Uterus (tissue), 4 donors: Measurements from ENCODE around the gene MAPKAPK3. TPM values are rescaled to one million over a fixed set of nuclear protein-coding genes. Genes with fewer than 3 reads are reported as not detected.

Experiments
- DNase-seq, 2 donors: peaks; one replicate each; pipeline ENCODE4 v3.0.0-alpha.2; 2019 to 2020
- H3K27ac ChIP-seq, 2 donors: fragments of 200-600 bp; sonication (generic); 1 replicate in 1 of 2; 2 replicates in 1 of 2; pipeline ENCODE4 v1.5.1; 2016 to 2018
- H3K27me3 ChIP-seq, 2 donors: fragments of 200-600 bp; sonication (generic); one replicate each; pipeline ENCODE4 v1.5.1; 2018 to 2019; ENCODE audit warnings: control low read depth in 1 of 2
- H3K36me3 ChIP-seq, 2 donors: fragments of 200-600 bp; sonication (generic); one replicate each; pipeline ENCODE4 v1.5.1; 2019; ENCODE audit warnings: control low read depth in 1 of 2
- H3K4me1 ChIP-seq, 2 donors: fragments of 200-600 bp; sonication (generic); one replicate each; pipeline ENCODE4 v1.5.1; 2018 to 2019; ENCODE audit warnings: control low read depth in 1 of 2
- H3K4me3 ChIP-seq, 2 donors: fragments of 200-600 bp; sonication (generic); 1 replicate in 1 of 2; 2 replicates in 1 of 2; pipeline ENCODE4 v1.5.1; 2018 to 2019; ENCODE audit warnings: mild to moderate bottlenecking in 1 of 2
- H3K9me3 ChIP-seq, 2 donors: fragments of 200-600 bp; sonication (generic); one replicate each; pipeline ENCODE4 v1.5.1; 2019; ENCODE audit warnings: control low read depth in 1 of 2
- POLR2A ChIP-seq, 2 donors: fragments of 450-650 bp; IDR thresholded peaks; one replicate each; pipeline ENCODE4 v1.6.1; 2016; ENCODE audit warnings: antibody characterized with exemption in 2 of 2, mild to moderate bottlenecking in 1 of 2, moderate library complexity in 1 of 2
- intact Hi-C: fragments of 100-400 bp; cut with DNase I; formaldehyde crosslinking; loops from one replicate; pipeline ENCODE4 v1.15.1; 2023; ENCODE audit warnings: low total_unique reads
- total RNA-seq, 4 donors: library from RNA; depleted of rRNA in 3 of 4; stranded (reverse); fragments of >200 nt in 3 of 4; gene quantifications; one replicate each; pipeline versions ENCODE4 v1.1.0 to v1.2.4, GENCODE V29; 2014 to 2023
- TF ChIP-seq, protein P1 (sequence below), 4 experiments: fragments of 200-600 bp in 2 of 4; fragments of 450-650 bp in 2 of 4; sonication (generic) in 2 of 4; IDR thresholded peaks; one replicate each; pipeline ENCODE4 v1.5.1; 2016 to 2019; ENCODE audit warnings: antibody characterized with exemption in 4 of 4, mild to moderate bottlenecking in 2 of 4, moderate library complexity in 1 of 4
- donor health status: DM: yes; HTN: yes; CAD: no.

The MAPKAPK3 gene
- total RNA-seq, 4 donors from 2014 or later: 22.0 to 39.1 (median 29.0) TPM

DNA sequence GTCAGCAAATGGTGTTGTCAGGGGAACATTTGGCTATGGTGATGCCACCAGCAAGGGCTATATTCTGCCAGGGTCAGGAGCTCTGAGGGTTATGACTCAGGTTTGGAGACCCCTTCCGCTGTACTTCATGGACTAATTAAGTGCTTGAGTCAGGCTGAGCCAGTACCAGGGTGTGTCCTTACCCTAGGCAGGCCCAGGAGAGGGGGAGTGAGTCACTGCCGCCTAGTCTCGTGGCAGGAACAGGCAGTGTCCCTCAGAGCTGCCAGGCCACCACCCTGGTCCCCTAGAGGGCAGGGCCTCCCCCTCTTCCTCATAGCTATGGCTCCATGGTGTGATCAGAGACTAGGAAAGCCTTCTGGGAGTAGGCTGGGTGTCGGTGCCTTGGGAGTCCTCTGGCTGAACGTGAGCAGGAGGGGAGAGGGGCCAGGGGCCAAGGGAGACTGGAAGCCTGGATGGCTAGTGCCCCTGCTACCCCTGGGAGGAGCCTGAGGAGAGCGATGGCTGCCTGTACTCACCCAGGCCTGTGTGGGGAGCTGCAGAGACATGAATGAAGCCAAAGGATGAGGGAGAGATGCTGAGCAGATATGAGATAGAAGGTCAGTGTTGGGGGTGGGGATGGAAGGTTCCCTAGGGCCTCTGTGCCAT, 10.6 kb downstream of the MAPKAPK3 start:
- no peaks in the 10 kb centered on the region for H3K36me3 ChIP-seq
- H3K4me1 ChIP-seq: peaks cover 0 to 5% of the 10 kb centered on the region in 2 donors
- H3K4me3 ChIP-seq: no peak overlapping the region
- no peak for DNase-seq
- TF ChIP-seq, protein P1, sequence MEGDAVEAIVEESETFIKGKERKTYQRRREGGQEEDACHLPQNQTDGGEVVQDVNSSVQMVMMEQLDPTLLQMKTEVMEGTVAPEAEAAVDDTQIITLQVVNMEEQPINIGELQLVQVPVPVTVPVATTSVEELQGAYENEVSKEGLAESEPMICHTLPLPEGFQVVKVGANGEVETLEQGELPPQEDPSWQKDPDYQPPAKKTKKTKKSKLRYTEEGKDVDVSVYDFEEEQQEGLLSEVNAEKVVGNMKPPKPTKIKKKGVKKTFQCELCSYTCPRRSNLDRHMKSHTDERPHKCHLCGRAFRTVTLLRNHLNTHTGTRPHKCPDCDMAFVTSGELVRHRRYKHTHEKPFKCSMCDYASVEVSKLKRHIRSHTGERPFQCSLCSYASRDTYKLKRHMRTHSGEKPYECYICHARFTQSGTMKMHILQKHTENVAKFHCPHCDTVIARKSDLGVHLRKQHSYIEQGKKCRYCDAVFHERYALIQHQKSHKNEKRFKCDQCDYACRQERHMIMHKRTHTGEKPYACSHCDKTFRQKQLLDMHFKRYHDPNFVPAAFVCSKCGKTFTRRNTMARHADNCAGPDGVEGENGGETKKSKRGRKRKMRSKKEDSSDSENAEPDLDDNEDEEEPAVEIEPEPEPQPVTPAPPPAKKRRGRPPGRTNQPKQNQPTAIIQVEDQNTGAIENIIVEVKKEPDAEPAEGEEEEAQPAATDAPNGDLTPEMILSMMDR (IDR thresholded peaks at IDR 0.05): no peak
- no peak for TF ChIP-seq POLR2A (IDR thresholded peaks at IDR 0.05)
- H3K27me3 ChIP-seq: no peaks in the 10 kb centered on the region
- intact Hi-C loops: no loop called here
- no peaks in the 10 kb centered on the region for H3K9me3 ChIP-seq
- no peak overlapping the region for H3K27ac ChIP-seq

DNA sequence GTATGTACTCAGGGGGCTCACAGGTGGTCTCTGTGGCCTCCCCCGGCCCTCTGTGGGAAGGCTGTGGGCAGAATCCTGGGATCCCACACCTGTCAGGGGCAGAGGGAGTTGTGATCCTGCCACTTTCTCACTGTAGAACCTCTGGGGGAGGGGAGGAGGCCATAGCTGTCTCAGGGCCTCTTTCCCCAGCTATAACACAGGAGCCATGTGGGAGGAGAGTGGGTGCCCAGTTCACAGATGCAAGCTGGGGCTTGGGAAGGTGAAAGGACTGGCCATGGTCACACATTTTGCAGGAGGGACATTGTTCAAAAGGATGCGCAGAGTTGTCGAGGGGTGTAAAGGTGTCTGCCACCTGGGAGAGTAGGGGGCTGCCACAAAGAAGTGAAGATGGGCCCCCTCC, 11.7 kb downstream of the MAPKAPK3 start:
- Histone ChIP-seq H3K27ac (no peak overlapping the region), H3K27me3 (no peaks in the 10 kb centered on the region), H3K4me1 (no peaks in the 10 kb centered on the region), H3K36me3 (no peaks in the 10 kb centered on the region), H3K4me3 (no peak overlapping the region), H3K9me3 (no peaks in the 10 kb centered on the region)
- DNase-seq: no peak
- TF ChIP-seq POLR2A (IDR thresholded peaks at IDR 0.05): no peak
- TF ChIP-seq, protein P1 (IDR thresholded peaks at IDR 0.05): no peak
- intact Hi-C loops: no loop called here

DNA sequence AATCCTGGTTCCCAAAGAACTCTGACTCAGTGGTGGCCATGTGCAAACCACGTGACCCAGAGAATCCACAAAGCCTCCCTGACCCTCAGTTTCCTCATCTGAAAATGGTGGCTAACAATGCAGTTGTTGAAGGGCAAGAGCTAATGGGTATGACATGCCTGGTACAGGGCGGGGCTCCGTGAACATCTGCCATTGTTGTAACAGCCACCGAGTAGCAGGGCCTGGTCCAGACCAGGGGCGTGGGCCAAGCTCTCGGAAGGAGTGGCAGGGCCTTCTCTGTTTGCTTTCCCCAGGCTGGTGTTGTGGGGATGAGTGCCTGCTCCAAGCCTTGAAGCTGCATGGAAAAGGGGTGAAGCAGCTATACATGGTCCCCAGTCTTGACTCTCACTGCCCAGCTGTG, 13.4 kb downstream of the MAPKAPK3 start:
- H3K4me3 ChIP-seq: no peak overlapping the region
- H3K9me3 ChIP-seq: no peaks in the 10 kb centered on the region
- H3K4me1 ChIP-seq: no peaks in the 10 kb centered on the region
- TF ChIP-seq POLR2A (IDR thresholded peaks at IDR 0.05): no peak
- TF ChIP-seq, protein P1 (IDR thresholded peaks at IDR 0.05): no peak
- intact Hi-C loops: no loop called here
- no peaks in the 10 kb centered on the region for H3K36me3 ChIP-seq
- no peak overlapping the region for H3K27ac ChIP-seq
- H3K27me3 ChIP-seq: no peaks in the 10 kb centered on the region
- no peak for DNase-seq

DNA sequence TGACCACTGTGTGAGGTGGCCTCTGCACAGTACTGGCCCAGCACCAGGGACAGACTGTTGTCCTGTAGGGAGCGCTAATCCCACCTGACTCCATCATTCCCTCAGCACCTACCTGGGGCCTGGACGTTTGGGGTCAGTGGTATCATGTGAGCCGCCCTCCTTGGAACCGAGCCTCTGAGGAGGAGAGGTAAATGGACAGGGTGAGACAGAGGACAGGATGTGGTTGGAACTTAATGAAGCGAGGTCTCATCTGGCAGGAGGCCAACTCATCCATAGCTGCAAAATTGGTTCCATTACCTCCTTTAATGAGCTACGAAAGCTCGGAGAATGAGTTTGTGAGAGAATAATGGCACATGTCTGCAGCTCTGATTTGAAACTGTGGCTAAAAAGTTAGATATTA, 13.9 kb downstream of the MAPKAPK3 start:
- H3K9me3 ChIP-seq: no peaks in the 10 kb centered on the region
- intact Hi-C loops: no loop called here
- no peak overlapping the region for H3K27ac ChIP-seq
- TF ChIP-seq, protein P1 (IDR thresholded peaks at IDR 0.05): no peak
- no peak for TF ChIP-seq POLR2A (IDR thresholded peaks at IDR 0.05)
- no peak for DNase-seq
- no peaks in the 10 kb centered on the region for H3K36me3 ChIP-seq
- H3K27me3 ChIP-seq: no peaks in the 10 kb centered on the region
- no peak overlapping the region for H3K4me3 ChIP-seq
- H3K4me1 ChIP-seq: no peaks in the 10 kb centered on the region

DNA sequence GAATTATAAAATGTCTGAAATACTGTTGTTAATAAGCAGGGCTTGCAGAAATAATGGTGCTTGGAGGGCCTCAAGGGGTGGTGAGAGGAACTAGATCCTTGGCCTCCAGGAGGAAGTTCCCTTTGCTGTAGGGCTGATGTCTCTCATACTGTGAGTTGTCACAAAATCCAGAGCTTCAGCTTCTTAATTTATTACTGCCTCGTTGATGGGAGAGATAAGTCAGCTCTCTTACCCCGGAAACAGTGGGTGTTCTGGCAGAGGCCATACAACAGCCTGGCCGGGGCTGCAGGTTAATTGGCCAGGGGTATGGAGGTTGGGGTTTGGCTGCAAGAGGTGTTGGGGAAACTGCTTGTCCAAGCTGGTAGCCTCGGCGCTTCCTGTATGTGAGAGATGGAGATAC, 15.5 kb downstream of the MAPKAPK3 start:
- H3K27ac ChIP-seq: no peak overlapping the region
- DNase-seq: no peak
- TF ChIP-seq, protein P1 (IDR thresholded peaks at IDR 0.05): no peak
- no peak for TF ChIP-seq POLR2A (IDR thresholded peaks at IDR 0.05)

More for the DNA sequence above, 15.5 kb downstream of the MAPKAPK3 start:
- intact Hi-C loops: no loop called here
- no peaks in the 10 kb centered on the region for H3K9me3 ChIP-seq
- no peaks in the 10 kb centered on the region for H3K36me3 ChIP-seq
- no peak overlapping the region for H3K4me3 ChIP-seq
- no peaks in the 10 kb centered on the region for H3K4me1 ChIP-seq
- H3K27me3 ChIP-seq: no peaks in the 10 kb centered on the region
